CD4-positive, CD25-positive, alpha-beta regulatory T cell (primary cell): ENCODE results near the gene JMJD6. TPM values are rescaled to one million over a fixed set of nuclear protein-coding genes. Genes with fewer than 3 reads are reported as not detected.
"Not testable (repeated sequence)": the region's sequence is repeated elsewhere in the genome, so short reads cannot be mapped to it uniquely, and the experiment has no call there.

ENCODE experiments used
- ATAC-seq, 2 donors: fragments of 150-1000 bp; cut with Tn5 transposase; one replicate each; pipeline ENCODE4 v1.10.0; 2021; ENCODE audit warnings: low read depth in 2 of 2, moderate number of reproducible peaks in 2 of 2, moderate library complexity in 1 of 2
- DNase-seq, 3 donors: peaks; one replicate each; pipeline versions ENCODE4 v3.0.0 to v3.0.0-alpha.2; 2012 to 2022; ENCODE audit warnings: mixed read lengths in 1 of 3
- H3K27ac ChIP-seq: one replicate; pipeline ENCODE4 v1.7.0; 2013; ENCODE audit warnings: mild to moderate bottlenecking, low read length; ENCODE audit not compliant: insufficient read depth, poor library complexity, severe bottlenecking
- H3K27me3 ChIP-seq: one replicate; pipeline ENCODE4 v1.7.0; 2013; ENCODE audit warnings: low read length; ENCODE audit not compliant: control insufficient read depth, insufficient read depth
- H3K36me3 ChIP-seq: one replicate; pipeline ENCODE4 v1.7.0; 2013; ENCODE audit warnings: mild to moderate bottlenecking, low read length, moderate library complexity; ENCODE audit not compliant: control insufficient read depth, insufficient read depth
- H3K4me1 ChIP-seq: 2 replicates; pipeline ENCODE4 v1.7.0; 2013; ENCODE audit warnings: mild to moderate bottlenecking, low read length; ENCODE audit not compliant: insufficient read depth, control insufficient read depth, poor library complexity, severe bottlenecking
- H3K4me3 ChIP-seq: one replicate; pipeline ENCODE4 v1.7.0; 2013; ENCODE audit warnings: low read depth, mild to moderate bottlenecking, low read length, moderate library complexity
- H3K9me3 ChIP-seq, 2 experiments: 1 replicate in 1 of 2; 2 replicates in 1 of 2; pipeline ENCODE4 v1.7.0; 2013; ENCODE audit warnings: low read length in 2 of 2, mild to moderate bottlenecking in 1 of 2, moderate library complexity in 1 of 2; ENCODE audit not compliant: control insufficient read depth in 2 of 2
- H3K27ac Mint-ChIP-seq, 3 donors: one replicate each; pipeline ENCODE4 v1.8.0; 2020 to 2022; ENCODE audit warnings: mild to moderate bottlenecking in 3 of 3, mixed read lengths in 3 of 3, moderate library complexity in 2 of 3
- H3K27me3 Mint-ChIP-seq: one replicate; pipeline ENCODE4 v1.8.0; 2022; ENCODE audit warnings: mild to moderate bottlenecking, mixed read lengths
- H3K36me3 Mint-ChIP-seq: one replicate; pipeline ENCODE4 v1.8.0; 2020; ENCODE audit warnings: mixed read lengths
- H3K4me1 Mint-ChIP-seq, 4 donors: one replicate each; pipeline ENCODE4 v1.8.0; 2020 to 2022; ENCODE audit warnings: mixed read lengths in 4 of 4, mild to moderate bottlenecking in 1 of 4
- H3K4me3 Mint-ChIP-seq, 4 donors: one replicate each; pipeline ENCODE4 v1.8.0; 2020 to 2022; ENCODE audit warnings: mild to moderate bottlenecking in 4 of 4, mixed read lengths in 4 of 4, moderate library complexity in 3 of 4
- H3K9me3 Mint-ChIP-seq, 7 donors: one replicate each; pipeline ENCODE4 v1.8.0; 2020 to 2022; ENCODE audit warnings: mixed read lengths in 7 of 7, mild to moderate bottlenecking in 3 of 7, moderate library complexity in 2 of 7
- polyA plus RNA-seq, 4 donors: library from polyadenylated mRNA; unstranded; fragments of 300-500 nt; fragmentation: Illumina TruSeq; gene quantifications; one replicate each; pipeline ENCODE4 v1.2.3, GENCODE V29; 2021
- total RNA-seq: library from RNA; stranded (reverse); gene quantifications from one replicate; pipeline ENCODE4 v1.2.3, GENCODE V29; 2022

The JMJD6 gene
- total and polyA plus RNA-seq, 5 donors from 2014 or later = 21.0 to 124 (median 37.0) TPM

DNA sequence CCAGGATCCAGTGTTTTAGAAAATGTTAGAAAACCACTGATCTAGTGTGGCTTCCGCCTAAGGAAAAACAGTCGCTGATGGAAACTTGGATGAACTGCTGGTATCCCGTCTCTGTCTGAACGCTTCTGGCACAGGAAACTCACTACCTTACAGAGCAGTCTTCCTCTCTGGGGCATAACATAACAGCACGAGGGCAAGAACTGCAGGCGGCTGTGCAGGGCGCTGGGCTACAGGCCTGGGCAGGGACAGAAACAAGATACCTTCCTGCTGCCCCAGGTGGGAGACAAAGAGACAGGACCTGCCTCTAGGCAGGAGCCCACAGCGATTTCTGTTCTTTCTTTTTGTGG is 26.2 kb downstream of the JMJD6 start:
- DNase-seq (no peak), ATAC-seq (no peak)
- Mint-ChIP-seq H3K4me3 (no peak overlapping the region), H3K4me1 (peaks cover 0 to 7% (median 1%) of the 10 kb centered on the region in 4 donors), H3K27ac (peak overlapping the region in 1 of 3 donors; percentile 44), H3K27me3 (peaks cover 15% of the 10 kb centered on the region), H3K36me3 (no peaks in the 10 kb centered on the region), H3K9me3 (no peaks in the 10 kb centered on the region)
- H3K27me3 ChIP-seq = no peaks in the 10 kb centered on the region
- no peaks in the 10 kb centered on the region for H3K4me1 ChIP-seq
- no peaks in the 10 kb centered on the region for H3K9me3 ChIP-seq
- H3K27ac ChIP-seq = no peak overlapping the region
- H3K4me3 ChIP-seq = no peak overlapping the region
- no peaks in the 10 kb centered on the region for H3K36me3 ChIP-seq

DNA sequence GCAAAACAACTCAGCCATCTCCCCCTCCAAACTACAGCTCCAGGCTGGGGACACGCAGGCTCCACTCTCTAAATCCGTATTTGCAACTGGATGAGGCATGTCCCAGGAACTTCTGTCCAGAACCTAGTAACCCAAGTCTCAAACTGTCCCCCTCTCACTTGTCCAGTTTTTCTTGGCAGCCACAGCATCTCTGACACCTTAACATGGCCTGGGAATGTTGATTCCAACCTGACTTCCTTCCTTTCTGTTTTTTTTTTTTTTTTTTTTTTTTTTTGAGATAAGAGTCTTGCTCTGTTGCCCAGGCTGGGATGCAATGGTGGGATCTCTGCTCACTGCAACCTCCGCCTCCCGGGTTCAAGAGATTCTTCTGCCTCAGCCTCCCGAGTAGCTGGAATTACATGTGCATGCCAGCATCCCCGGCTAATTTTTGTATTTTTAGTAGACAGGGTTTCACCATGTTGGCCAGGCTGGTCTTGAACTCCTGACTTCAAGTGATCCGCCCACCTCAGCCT is 27.9 kb downstream of the JMJD6 start:
- not testable (repeated sequence) for H3K27me3 ChIP-seq, H3K4me3 ChIP-seq, H3K4me1 Mint-ChIP-seq, H3K36me3 ChIP-seq, H3K27ac Mint-ChIP-seq, H3K9me3 Mint-ChIP-seq, DNase-seq, ATAC-seq, H3K27ac ChIP-seq, H3K4me3 Mint-ChIP-seq, H3K36me3 Mint-ChIP-seq, H3K9me3 ChIP-seq, H3K4me1 ChIP-seq
- peaks cover 10% of the 10 kb centered on the region for H3K27me3 Mint-ChIP-seq

DNA sequence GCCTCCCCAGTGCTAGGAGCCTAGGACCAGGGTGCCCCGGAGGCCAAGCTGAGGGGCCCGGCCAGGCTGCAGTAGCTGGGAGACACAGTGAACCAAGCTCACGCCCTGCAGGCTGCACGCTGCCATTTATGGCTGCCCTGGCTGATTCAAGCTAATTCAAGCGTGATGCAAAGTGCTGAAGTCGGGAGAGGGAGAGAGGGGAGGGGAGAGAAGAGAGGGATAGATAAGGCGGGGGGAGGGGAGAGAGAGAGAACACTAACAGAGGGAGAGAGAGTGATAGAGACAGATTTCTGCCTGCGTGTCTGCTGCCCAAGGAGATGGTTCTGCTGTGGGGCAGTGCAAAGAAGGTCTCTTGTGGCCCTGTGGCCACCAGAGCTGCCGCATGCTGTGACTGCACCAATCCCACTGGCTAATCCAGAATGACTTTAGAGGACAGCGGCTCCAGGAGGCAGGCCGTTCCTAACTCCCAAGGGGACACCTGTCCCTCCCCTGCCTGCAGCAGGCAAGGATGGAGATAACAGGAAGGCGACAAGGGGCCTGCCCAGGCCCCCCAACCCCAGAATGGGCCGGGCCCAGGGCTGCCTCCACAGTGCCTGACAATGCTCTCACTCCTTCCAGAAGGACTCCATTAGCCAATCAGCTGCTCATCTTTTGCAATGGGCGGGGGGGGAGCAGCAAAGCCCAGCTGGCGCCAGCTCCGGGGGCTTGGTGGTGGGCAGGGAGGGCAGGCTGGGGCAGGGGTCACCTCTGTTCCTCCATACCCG is 28.5 kb downstream of the JMJD6 start:
- peaks cover 0 to 8% (median 1%) of the 10 kb centered on the region in 4 donors for H3K4me1 Mint-ChIP-seq
- peaks cover 10% of the 10 kb centered on the region for H3K27me3 Mint-ChIP-seq
- H3K9me3 Mint-ChIP-seq = no peaks in the 10 kb centered on the region
- Histone ChIP-seq H3K27me3 (no peaks in the 10 kb centered on the region), H3K36me3 (no peaks in the 10 kb centered on the region), H3K27ac (no peak overlapping the region), H3K4me1 (no peaks in the 10 kb centered on the region), H3K4me3 (no peak overlapping the region), H3K9me3 (no peaks in the 10 kb centered on the region)
- H3K4me3 Mint-ChIP-seq = no peak overlapping the region
- H3K36me3 Mint-ChIP-seq = no peaks in the 10 kb centered on the region
- DNase-seq (no peak), ATAC-seq (no peak)
- no peak overlapping the region for H3K27ac Mint-ChIP-seq

DNA sequence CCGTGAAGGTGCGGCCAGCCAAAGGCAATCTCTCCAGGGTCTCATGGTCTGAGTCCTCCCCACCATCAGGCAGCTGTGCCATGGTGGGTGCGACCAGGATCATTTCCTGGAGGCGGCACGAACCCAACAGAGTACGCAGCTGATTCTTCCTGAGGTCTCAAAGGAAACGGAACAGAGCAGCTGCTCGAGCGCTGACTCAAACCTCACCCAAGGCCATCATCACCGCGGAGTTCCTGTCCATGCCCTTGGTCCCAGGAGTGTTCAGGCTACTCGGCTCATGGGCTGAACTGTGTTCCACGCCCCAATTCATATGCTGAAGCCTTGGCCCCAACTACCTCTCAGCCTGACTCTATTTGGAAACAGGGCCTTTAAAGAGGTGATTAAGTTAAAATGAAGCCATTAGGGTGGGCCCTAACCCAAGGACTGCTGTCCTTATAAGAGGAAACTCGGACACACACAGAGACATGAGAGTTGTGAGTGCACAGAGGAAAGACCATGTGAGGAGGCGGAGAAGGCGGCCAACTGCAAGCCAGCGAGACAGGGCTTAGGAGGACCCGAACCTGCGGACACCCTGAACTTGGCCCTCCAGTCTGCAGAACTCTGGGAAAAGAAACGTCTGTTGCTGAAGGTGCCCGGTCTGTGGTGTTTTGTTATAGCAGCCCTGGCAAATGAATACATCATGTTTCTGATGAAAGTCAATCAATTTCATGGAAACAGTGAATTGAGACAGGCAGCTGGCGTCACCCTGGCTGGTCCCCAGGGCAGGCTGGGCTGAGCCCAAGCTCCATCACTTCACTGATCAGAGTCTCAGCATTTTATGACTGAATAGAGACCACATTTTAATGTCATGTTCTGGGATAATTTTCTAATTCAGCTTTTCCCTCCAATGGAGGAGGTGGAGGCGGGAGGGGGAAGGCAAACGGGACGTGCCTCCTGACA is 29.4 kb downstream of the JMJD6 start:
- Histone ChIP-seq H3K36me3 (no peaks in the 10 kb centered on the region), H3K4me3 (no peak overlapping the region), H3K27ac (no peak overlapping the region), H3K4me1 (no peaks in the 10 kb centered on the region), H3K27me3 (no peaks in the 10 kb centered on the region), H3K9me3 (no peaks in the 10 kb centered on the region)
- Mint-ChIP-seq H3K27me3 (peaks cover 10% of the 10 kb centered on the region), H3K4me3 (no peak overlapping the region), H3K4me1 (peaks cover 0 to 8% (median 1%) of the 10 kb centered on the region in 4 donors), H3K27ac (no peak overlapping the region), H3K36me3 (no peaks in the 10 kb centered on the region), H3K9me3 (no peaks in the 10 kb centered on the region)
- ATAC-seq (no peak), DNase-seq (no peak)

DNA sequence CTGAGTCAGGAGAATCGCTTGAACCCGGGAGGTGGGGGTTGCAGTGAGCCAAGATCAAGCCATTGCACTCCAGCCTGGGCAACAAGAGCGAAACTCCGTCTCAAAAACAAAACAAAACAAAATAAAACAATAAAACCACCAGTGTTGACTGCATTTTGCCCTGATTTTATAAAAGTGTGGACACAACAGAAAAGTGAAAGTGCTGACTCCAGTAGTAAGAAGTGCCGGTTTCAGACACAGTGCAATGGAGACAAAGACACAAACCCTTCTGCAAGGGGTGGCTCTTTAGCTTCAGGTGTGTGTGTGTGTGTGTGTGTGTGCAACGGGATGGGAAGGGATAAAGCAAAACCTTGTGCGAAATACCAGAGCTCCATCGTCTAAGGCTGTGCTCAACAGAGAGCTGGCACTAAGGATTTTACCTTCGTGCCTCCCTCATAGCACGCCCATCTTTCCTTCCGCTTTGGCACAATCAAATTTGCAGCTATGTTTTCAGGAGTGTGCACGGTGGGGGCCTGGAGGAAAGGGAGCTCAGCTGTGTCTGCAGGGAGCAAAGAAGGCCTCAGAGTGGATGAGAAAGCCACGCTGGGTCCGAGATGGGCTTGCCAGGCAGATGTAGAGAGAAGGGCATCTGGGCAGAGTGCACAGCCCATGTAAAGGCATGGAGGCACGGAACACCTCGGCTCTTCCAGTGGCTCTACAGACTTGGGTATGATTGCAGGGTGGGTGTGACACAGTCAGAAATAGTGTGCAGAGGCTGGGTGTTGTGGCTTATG is 31.2 kb downstream of the JMJD6 start:
- Histone ChIP-seq H3K4me1 (no peaks in the 10 kb centered on the region), H3K27me3 (no peaks in the 10 kb centered on the region), H3K27ac (no peak overlapping the region), H3K36me3 (no peaks in the 10 kb centered on the region), H3K4me3 (no peak overlapping the region), H3K9me3 (no peaks in the 10 kb centered on the region)
- ATAC-seq (no peak), DNase-seq (no peak)
- H3K9me3 Mint-ChIP-seq = no peaks in the 10 kb centered on the region
- peak overlapping the region in 1 of 4 donors; percentile 65 for H3K4me3 Mint-ChIP-seq
- H3K36me3 Mint-ChIP-seq = no peaks in the 10 kb centered on the region
- H3K27ac Mint-ChIP-seq = peak overlapping the region in 2 of 3 donors; percentile 20 to 38
- H3K4me1 Mint-ChIP-seq = peaks cover 0 to 8% (median 1%) of the 10 kb centered on the region in 4 donors
- peaks cover 10% of the 10 kb centered on the region for H3K27me3 Mint-ChIP-seq

DNA sequence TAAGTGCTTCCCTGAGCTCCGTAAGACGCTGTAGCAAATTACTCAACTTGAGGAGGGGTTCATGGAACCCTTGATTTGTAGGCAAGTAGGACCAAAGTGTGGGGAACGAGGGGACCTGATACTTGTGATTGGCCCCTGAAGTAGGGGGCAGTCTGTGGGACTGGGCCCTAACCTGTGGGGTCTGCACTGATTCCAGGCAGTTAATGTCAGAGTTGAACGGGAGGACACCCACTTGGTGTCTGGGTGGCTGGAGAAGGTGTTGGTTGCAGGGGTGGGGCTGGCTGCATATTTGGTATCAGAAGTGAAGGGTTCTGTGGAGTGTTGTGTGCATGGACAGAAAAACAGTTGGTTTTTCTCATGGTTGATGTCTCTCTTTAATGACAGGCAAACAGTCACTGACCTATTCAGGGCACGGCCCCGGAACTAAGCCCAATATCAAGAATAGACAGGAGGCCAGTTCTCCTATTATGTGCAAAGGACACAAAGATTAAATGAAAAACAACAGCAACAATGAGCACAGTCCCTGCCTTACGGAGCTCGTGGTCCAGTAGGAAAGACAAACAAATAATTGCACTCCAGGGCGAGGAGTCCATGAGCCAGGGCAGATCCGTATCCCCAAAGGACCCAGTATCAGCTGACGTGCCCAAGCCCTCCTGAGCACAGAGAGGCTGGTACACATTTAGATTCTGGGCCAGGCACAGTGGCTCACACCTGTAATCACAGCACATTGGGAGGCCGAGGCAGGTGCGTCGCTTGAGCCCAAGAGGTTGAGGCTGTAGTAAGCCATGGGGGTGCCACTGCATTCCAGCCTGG is 34.8 kb downstream of the JMJD6 start:
- H3K36me3 Mint-ChIP-seq = no peaks in the 10 kb centered on the region
- no peak overlapping the region for H3K4me3 Mint-ChIP-seq
- ATAC-seq (no peak), DNase-seq (no peak)
- H3K4me1 Mint-ChIP-seq = peaks cover 0 to 8% (median 1%) of the 10 kb centered on the region in 4 donors
- no peak overlapping the region for H3K27ac ChIP-seq
- no peaks in the 10 kb centered on the region for H3K27me3 ChIP-seq
- no peak overlapping the region for H3K4me3 ChIP-seq
- H3K9me3 Mint-ChIP-seq = no peaks in the 10 kb centered on the region
- H3K27me3 Mint-ChIP-seq = no peaks in the 10 kb centered on the region
- no peaks in the 10 kb centered on the region for H3K9me3 ChIP-seq
- no peaks in the 10 kb centered on the region for H3K36me3 ChIP-seq
- no peak overlapping the region for H3K27ac Mint-ChIP-seq
- no peaks in the 10 kb centered on the region for H3K4me1 ChIP-seq
